CD4-positive, alpha-beta T cell treated with Interleukin-17A for 4 hours (primary cell): ENCODE data around the gene TAGLN2.
A peak's percentile ranks its signal among the peaks of the same experiment; 100 is the strongest.

Experiments used
- DNase-seq: peaks from one replicate; pipeline ENCODE4 v3.0.0-alpha.2; 2020; ENCODE audit warnings: mixed read lengths

TAGLN2 gene

GRCh38 chr1:159869173-159869572 lies 56.1 kb downstream of the TAGLN2 start:
- peak; percentile 10 for DNase-seq

DNA sequence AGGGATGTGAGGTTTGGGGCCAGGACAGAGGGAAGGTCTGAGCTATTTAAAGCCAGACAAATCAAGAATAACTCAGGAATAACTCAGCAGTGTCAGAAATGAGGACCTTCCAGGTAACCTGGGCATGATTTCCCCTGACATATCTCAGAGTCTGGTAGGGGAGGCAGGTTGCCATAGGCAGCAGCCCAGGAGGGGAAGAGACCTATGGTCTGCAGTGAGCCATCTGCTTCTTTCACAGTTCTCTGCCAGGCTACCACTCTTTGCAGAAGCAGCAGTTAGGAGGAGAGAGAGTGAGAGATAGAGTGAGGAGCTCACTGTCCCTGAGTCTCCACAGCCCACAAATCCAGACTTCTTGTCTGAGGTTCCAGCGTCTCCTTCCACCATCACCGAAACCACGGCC lies 56.5 kb downstream of the TAGLN2 start:
- no peak for DNase-seq
